HepG2 (cell line): Measurements from ENCODE around the gene TADA2A. TPM values are rescaled to one million over a fixed set of nuclear protein-coding genes. Genes with fewer than 3 reads are reported as not detected.

Experiments
- ATAC-seq: fragments of 200-7000 bp; cut with Tn5 transposase; 3 replicates; pipeline ENCODE4 v1.9.1; 2020; ENCODE audit warnings: mild to moderate bottlenecking, moderate library complexity
- BruUV-seq: library from RNA; stranded (reverse); fragments of 400-500 nt; replicated peaks from 2 replicates; lab custom pipeline; 2021; lab: Mats Ljungman, UMichigan
- CTCF ChIA-PET: fragments of 300-600 bp; formaldehyde crosslinking; extraction: SDS; loops from one replicate; lab custom pipeline; 2021; ENCODE audit warnings: low total read pairs, inconsistent platforms, low intra/inter-chr PET ratio; lab: Yijun Ruan, JAX
- POLR2A ChIA-PET: fragments of 350-600 bp; sonication (Branson Sonifier 250); formaldehyde crosslinking; loops from one replicate; lab custom pipeline; 2020; ENCODE audit warnings: antibody characterized with exemption, inconsistent platforms; lab: Yijun Ruan, JAX
- DNase-seq: peaks from one replicate; pipeline ENCODE4 v3.0.0-alpha.2; 2015; ENCODE audit warnings: low spot score
- FAIRE-seq: peaks from 3 replicates; lab custom pipeline; 2011; peaks lifted over from hg19 to GRCh38; lab: Jason Lieb, UNC
- H2AFZ ChIP-seq: one replicate; pipeline ENCODE4 v1.6.1; 2011; ENCODE audit warnings: low read length, inconsistent platforms
- H3K27ac ChIP-seq: fragments of 300-600 bp; 3 replicates; pipeline ENCODE4 v1.8.0; 2011; ENCODE audit warnings: mixed run types, mild to moderate bottlenecking, mixed read lengths, low read length, inconsistent platforms; ENCODE audit not compliant: insufficient read depth; ENCODE audit errors: extremely low read length
- H3K27me3 ChIP-seq, 2 experiments: fragments of 200-600 bp in 1 of 2; 2 replicates in 1 of 2; 3 replicates in 1 of 2; pipeline versions ENCODE4 v1.6.0 to v1.8.0; 2011; ENCODE audit warnings: low read length in 2 of 2, mild to moderate bottlenecking in 2 of 2, moderate library complexity in 2 of 2, inconsistent platforms in 1 of 2; ENCODE audit not compliant: insufficient read depth in 2 of 2, control insufficient read depth in 1 of 2
- H3K36me3 ChIP-seq, 2 experiments: fragments of 200-600 bp in 1 of 2; replicated peaks in 1 of 2; 2 replicates in 1 of 2; 3 replicates in 1 of 2; pipeline versions ENCODE4 v1.5.1 to v1.8.0; 2011; ENCODE audit warnings: low read length in 2 of 2, inconsistent platforms in 1 of 2; ENCODE audit not compliant: insufficient read depth in 2 of 2, control insufficient read depth in 1 of 2
- H3K4me1 ChIP-seq: 2 replicates; pipeline ENCODE4 v1.5.1; 2012; ENCODE audit warnings: low read length, inconsistent platforms; ENCODE audit not compliant: insufficient read depth
- H3K4me2 ChIP-seq: 2 replicates; pipeline ENCODE4 v1.6.0; 2011; ENCODE audit warnings: low read depth, low read length, inconsistent platforms
- H3K4me3 ChIP-seq, 3 experiments: fragments of 200-600 bp in 1 of 3; sonication (generic), shearing (Covaris generic) in 1 of 3; replicated peaks in 1 of 3; 2 replicates each; pipeline ENCODE4 v1.5.1; 2011 to 2016; ENCODE audit warnings: low read length in 3 of 3, inconsistent platforms in 2 of 3, low read depth in 2 of 3, mild to moderate bottlenecking in 2 of 3, control low read depth in 1 of 3, mixed read lengths in 1 of 3; ENCODE audit not compliant: insufficient read depth in 1 of 3
- H3K79me2 ChIP-seq: one replicate; pipeline ENCODE4 v1.6.1; 2011; ENCODE audit warnings: low read length, inconsistent platforms; ENCODE audit not compliant: insufficient read depth
- H3K9ac ChIP-seq: 2 replicates; pipeline ENCODE4 v1.6.0; 2011; ENCODE audit warnings: mild to moderate bottlenecking, low read depth, low read length, inconsistent platforms; ENCODE audit not compliant: insufficient read depth
- H3K9me3 ChIP-seq: 2 replicates; pipeline ENCODE4 v1.5.1; 2012; ENCODE audit warnings: mild to moderate bottlenecking, low read length
- H4K20me1 ChIP-seq: 2 replicates; pipeline ENCODE4 v1.6.0; 2011; ENCODE audit warnings: inconsistent platforms, mild to moderate bottlenecking, low read length, moderate library complexity; ENCODE audit not compliant: insufficient read depth
- ASH2L ChIP-seq: fragments of 300-600, 200-600 bp; sonication (generic); IDR thresholded peaks from 2 replicates; pipeline ENCODE4 v1.7.0; 2017; ENCODE audit warnings: low read depth, mild to moderate bottlenecking, moderate library complexity, mixed read lengths, low read length; ENCODE audit not compliant: insufficient read length
- GATAD1 ChIP-seq: IDR thresholded peaks from 2 replicates; pipeline ENCODE4 v1.6.1; 2016; ENCODE audit warnings: missing genetic modification reagents, missing compliant biosample characterization
- GLMP ChIP-seq: sonication (generic); formaldehyde crosslinking; IDR thresholded peaks from 2 replicates; pipeline ENCODE4 v1.9.0; 2021; ENCODE audit warnings: missing genetic modification reagents, mild to moderate bottlenecking, borderline replicate concordance
- HNRNPH1 ChIP-seq: fragments of 200-400 bp; formaldehyde crosslinking; optimal IDR thresholded peaks from 2 replicates; pipeline ENCODE3; 2017; ENCODE audit warnings: mild to moderate bottlenecking, low read depth, low read length
- MAFF ChIP-seq: IDR thresholded peaks from 2 replicates; pipeline ENCODE4 v1.6.1; 2011; ENCODE audit warnings: low read depth, low read length, improper control_type of control experiment
- SRY ChIP-seq: sonication (generic); formaldehyde crosslinking; IDR thresholded peaks from 2 replicates; pipeline ENCODE4 v1.8.0; 2022; ENCODE audit warnings: mild to moderate bottlenecking, missing genetic modification reagents
- ZFP36 ChIP-seq: fragments of 150-350 bp; IDR thresholded peaks from 2 replicates; pipeline ENCODE4 v1.6.1; 2018; ENCODE audit warnings: borderline replicate concordance, low read length, low read depth; ENCODE audit not compliant: partially characterized antibody
- ZHX2 ChIP-seq, 2 experiments: sonication (generic) in 1 of 2; formaldehyde crosslinking in 1 of 2; IDR thresholded peaks; 2 replicates each; pipeline versions ENCODE4 v1.6.1 to v1.9.0; 2014 to 2022; ENCODE audit warnings: antibody characterized with exemption in 1 of 2, borderline replicate concordance in 1 of 2, inconsistent platforms in 1 of 2, low read depth in 1 of 2, missing genetic modification reagents in 1 of 2
- ZNF33A ChIP-seq: sonication (generic); formaldehyde crosslinking; IDR thresholded peaks from 2 replicates; pipeline ENCODE4 v1.5.1; 2020; ENCODE audit warnings: missing genetic modification reagents, mild to moderate bottlenecking, moderate library complexity, borderline replicate concordance
- WGBS: methylation state at CpG from one replicate; pipeline ENCODE4 v1.1.6; 2017; ENCODE audit warnings: low lambda C conversion rate; 5-methylcytosine and 5-hydroxymethylcytosine counted together
- in situ Hi-C: cut with HindIII; loops from 2 replicates; pipeline ENCODE4 v1.10.0; 2017; ENCODE audit warnings: low pct_unique_long_range_greater_than_20kb; ENCODE audit not compliant: extremely low pct_ligation_motif_present
- intact Hi-C: fragments of 100-400 bp; cut with micrococcal nuclease; formaldehyde crosslinking; loops from one replicate; pipeline ENCODE4 v1.10.0; 2022; ENCODE audit not compliant: unreplicated experiment
- polyA plus RNA-seq, 8 experiments: library from polyadenylated mRNA; depleted of rRNA in 3 of 8; stranded (reverse) in 7 of 8; unstranded in 1 of 8; fragments of >200 nt; fragmentation: Illumina TruSeq in 4 of 8; extraction: Trizol in 4 of 8; gene quantifications; 2 replicates each; pipeline versions ENCODE4 v1.2.1 to v1.2.3, GENCODE V29; 2011 to 2016; ENCODE audit warnings: low read depth in 4 of 8, missing spikeins in 1 of 8, mixed read lengths in 1 of 8; ENCODE audit not compliant: insufficient read depth in 1 of 8
- total RNA-seq, 5 experiments: library from RNA; depleted of rRNA; stranded (reverse); fragments of >200 nt; fragmentation: Illumina TruSeq; extraction: Trizol; gene quantifications; 2 replicates each; pipeline ENCODE4 v1.2.3, GENCODE V29; 2016; ENCODE audit warnings: low read depth in 1 of 5

TADA2A gene
- total and polyA plus RNA-seq, 2 of the 13 experiments (the other 11 are each of a cell fraction or from before 2014, with no cell fraction given): 8.0 to 14.0 TPM

- TF ChIP-seq ZHX2 (IDR thresholded peaks at IDR 0.05; ENCODE audit: low read depth) (no peak), ZHX2 (CRISPR knock-in tag; IDR thresholded peaks at IDR 0.05; ENCODE audit: borderline replicate concordance) (no peak), GLMP (CRISPR knock-in tag) (no peak)
Observed at GRCh38 chr17:37389160-37389559, 17.5 kb upstream of the TADA2A start (continued).

- H2AFZ ChIP-seq: no peak overlapping the region
- no peaks in the 10 kb centered on the region for H4K20me1 ChIP-seq
- CTCF ChIA-PET: no interaction called here
- intact Hi-C loops (no loop called here), in situ Hi-C loops (no loop called here)
- POLR2A ChIA-PET: no interaction called here
- ATAC-seq: no peak
- WGBS: 92% methylated on average over 6 of the region's 6 CpGs
- no peak overlapping the region for H3K9ac ChIP-seq
- no peaks in the 10 kb centered on the region for H3K79me2 ChIP-seq
- H3K36me3 ChIP-seq: no peaks in the 10 kb centered on the region
- no peak for DNase-seq
- no peak for FAIRE-seq
- TF ChIP-seq ZFP36 (no peak), ASH2L (no peak), ZNF33A (no peak), HNRNPH1 (no peak), GATAD1 (CRISPR knock-in tag) (no peak), MAFF (no peak), SRY (CRISPR knock-in tag) (no peak)
- H3K9me3 ChIP-seq: no peaks in the 10 kb centered on the region
- no peak overlapping the region for H3K27ac ChIP-seq
- no TSS peak for BruUV-seq
- H3K4me3 ChIP-seq: no peak overlapping the region
- H3K4me2 ChIP-seq: no peak overlapping the region
- no peaks in the 10 kb centered on the region for H3K4me1 ChIP-seq
- H3K27me3 ChIP-seq: no peaks in the 10 kb centered on the region
Observed at GRCh38 chr17:37391146-37391545, 15.5 kb upstream of the TADA2A start.
